Left ventricle myocardium inferior (tissue), 1 donor: ENCODE results near the gene WDR19. TPM values are rescaled to one million over a fixed set of nuclear protein-coding genes. Genes with fewer than 3 reads are reported as not detected.

Experiments
- DNase-seq: peaks from one replicate; pipeline ENCODE4 v3.0.0-alpha.2; 2020
- H3K27ac ChIP-seq: fragments of 200-600 bp; replicated peaks from 2 replicates; pipeline ENCODE4 v1.8.0; 2021
- H3K27me3 ChIP-seq: fragments of 200-600 bp; 2 replicates; pipeline ENCODE4 v1.8.0; 2021; ENCODE audit warnings: low read depth
- H3K36me3 ChIP-seq: fragments of 200-600 bp; 2 replicates; pipeline ENCODE4 v1.8.0; 2021
- H3K4me1 ChIP-seq: fragments of 200-600 bp; 2 replicates; pipeline ENCODE4 v1.8.0; 2021
- H3K4me3 ChIP-seq: fragments of 200-600 bp; 2 replicates; pipeline ENCODE4 v1.8.0; 2021; ENCODE audit warnings: mild to moderate bottlenecking, moderate library complexity
- H3K9me3 ChIP-seq: fragments of 200-600 bp; replicated peaks from 2 replicates; pipeline ENCODE4 v1.8.0; 2021
- CTCF ChIP-seq: fragments of 200-600 bp; IDR thresholded peaks from 2 replicates; pipeline ENCODE4 v1.8.0; 2021; ENCODE audit warnings: antibody characterized with exemption, mild to moderate bottlenecking, borderline replicate concordance
- intact Hi-C: fragments of 100-400 bp; cut with micrococcal nuclease; formaldehyde crosslinking; loops from one replicate; pipeline ENCODE4 v1.11.0; 2022
- total RNA-seq: library from RNA; stranded (reverse); fragmentation: NEBNext Ultra II Directional; extraction: Animal tissue kit (Norgen Biotek cat#: 25700); gene quantifications from one replicate; pipeline ENCODE4 v1.2.1, GENCODE V29; 2021
- donor health status: DM: no; HTN: yes; CAD: no; lungs with severe emphysema.

The WDR19 gene
- total RNA-seq, 1 donor from 2014 or later, result 10.4 TPM

- Histone ChIP-seq H3K4me1 (peaks cover 22% of the 10 kb centered on the region), H3K27me3 (no peaks in the 10 kb centered on the region), H3K27ac (no peak overlapping the region), H3K9me3 (no peaks in the 10 kb centered on the region), H3K36me3 (peaks cover 60% of the 10 kb centered on the region), H3K4me3 (no peak overlapping the region)
- DNase-seq, result no peak
- TF ChIP-seq CTCF, result no peak
- intact Hi-C loops, result no loop called here
Observed at GRCh38 chr4:39312816-39313215, 130.5 kb downstream of the WDR19 start.

GRCh38 chr4:39319676-39320075 is 137.3 kb downstream of the WDR19 start:
- intact Hi-C loops, result no loop called here
- Histone ChIP-seq H3K36me3 (peaks cover 48% of the 10 kb centered on the region), H3K27ac (no peak overlapping the region), H3K4me1 (no peaks in the 10 kb centered on the region), H3K9me3 (no peaks in the 10 kb centered on the region), H3K27me3 (no peaks in the 10 kb centered on the region), H3K4me3 (no peak overlapping the region)
- no peak for TF ChIP-seq CTCF
- no peak for DNase-seq

GRCh38 chr4:39320381-39321115 is 138.2 kb downstream of the WDR19 start:
- DNase-seq, result no peak
- Histone ChIP-seq H3K36me3 (peaks cover 47% of the 10 kb centered on the region), H3K27ac (no peak overlapping the region), H3K9me3 (no peaks in the 10 kb centered on the region), H3K4me3 (no peak overlapping the region), H3K27me3 (no peaks in the 10 kb centered on the region), H3K4me1 (no peaks in the 10 kb centered on the region)
- no peak for TF ChIP-seq CTCF
- intact Hi-C loops, result no loop called here

GRCh38 chr4:39323821-39324220 is 141.5 kb downstream of the WDR19 start:
- Histone ChIP-seq H3K36me3 (peaks cover 49% of the 10 kb centered on the region), H3K4me3 (no peak overlapping the region), H3K27ac (no peak overlapping the region), H3K27me3 (no peaks in the 10 kb centered on the region), H3K4me1 (no peaks in the 10 kb centered on the region), H3K9me3 (no peaks in the 10 kb centered on the region)
- no peak for DNase-seq
- intact Hi-C loops, result no loop called here
- TF ChIP-seq CTCF, result no peak

GRCh38 chr4:39324446-39324845 is 142.1 kb downstream of the WDR19 start:
- intact Hi-C loops, result no loop called here
- TF ChIP-seq CTCF, result no peak
- H3K27me3 ChIP-seq, result no peaks in the 10 kb centered on the region
- H3K9me3 ChIP-seq, result no peaks in the 10 kb centered on the region
- H3K4me1 ChIP-seq, result no peaks in the 10 kb centered on the region
- H3K27ac ChIP-seq, result no peak overlapping the region
- no peak for DNase-seq
- peaks cover 48% of the 10 kb centered on the region for H3K36me3 ChIP-seq
- H3K4me3 ChIP-seq, result no peak overlapping the region
